ENCODE results near the gene KIF5C. TPM values are rescaled to one million over a fixed set of nuclear protein-coding genes. Genes with fewer than 3 reads are reported as not detected.
A peak's percentile ranks its signal among the peaks of the same experiment; 100 is the strongest.

KIF5C gene
- total RNA-seq, 1 experiment from 2014 or later = 24.0 TPM

- no peak for DNase-seq
Observed at GRCh38 chr2:148988337-148988736, 113.3 kb downstream of the KIF5C start.

DNA sequence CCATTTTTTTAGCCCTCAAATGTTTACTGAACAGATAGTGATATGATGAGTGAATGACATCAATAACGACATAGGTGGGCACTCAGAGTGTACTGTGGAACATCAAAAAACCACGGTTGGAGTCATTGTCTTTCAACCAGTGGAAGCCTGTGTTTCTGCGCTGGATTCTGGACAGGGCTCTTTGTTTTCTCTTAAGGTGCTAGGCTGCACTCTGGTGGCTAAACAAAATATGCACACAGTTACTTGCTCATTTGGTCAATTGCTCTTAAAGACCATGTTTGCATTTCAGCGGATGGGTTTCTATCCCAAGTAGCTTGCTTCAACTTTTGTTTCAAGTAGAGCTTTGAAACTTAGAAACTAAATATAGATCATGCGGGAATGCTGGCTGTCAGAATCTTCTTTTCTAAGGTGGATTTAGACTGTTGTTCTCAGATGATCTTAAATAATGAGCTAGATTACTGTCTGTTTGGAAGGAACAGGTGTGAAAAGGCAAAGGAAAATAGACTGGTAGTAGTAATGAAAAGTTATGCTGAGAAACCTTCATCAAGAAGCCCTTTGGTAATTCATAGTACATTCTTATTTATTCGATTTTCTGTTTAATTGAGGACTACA is 115.0 kb downstream of the KIF5C start:
- peaks cover 9% of the 10 kb centered on the region for H3K36me3 ChIP-seq (replicated peaks; ENCODE audit: control insufficient read depth, insufficient read depth, low read length)
- H3K4me3 ChIP-seq (ENCODE audit: insufficient read depth, low read depth, low read length) = no peak overlapping the region
- peak; percentile 68 for DNase-seq
- no peaks in the 10 kb centered on the region for H3K27me3 ChIP-seq (ENCODE audit: control insufficient read depth, insufficient read depth, low read length)

More at GRCh38 chr2:148988337-148988736, 113.3 kb downstream of the KIF5C start:
- peaks cover 4% of the 10 kb centered on the region for H3K36me3 ChIP-seq (replicated peaks; ENCODE audit: control insufficient read depth, insufficient read depth, low read length)
- H3K4me3 ChIP-seq (ENCODE audit: insufficient read depth, low read depth, low read length) = no peak overlapping the region
- H3K27me3 ChIP-seq (ENCODE audit: control insufficient read depth, insufficient read depth, low read length) = no peaks in the 10 kb centered on the region

DNA sequence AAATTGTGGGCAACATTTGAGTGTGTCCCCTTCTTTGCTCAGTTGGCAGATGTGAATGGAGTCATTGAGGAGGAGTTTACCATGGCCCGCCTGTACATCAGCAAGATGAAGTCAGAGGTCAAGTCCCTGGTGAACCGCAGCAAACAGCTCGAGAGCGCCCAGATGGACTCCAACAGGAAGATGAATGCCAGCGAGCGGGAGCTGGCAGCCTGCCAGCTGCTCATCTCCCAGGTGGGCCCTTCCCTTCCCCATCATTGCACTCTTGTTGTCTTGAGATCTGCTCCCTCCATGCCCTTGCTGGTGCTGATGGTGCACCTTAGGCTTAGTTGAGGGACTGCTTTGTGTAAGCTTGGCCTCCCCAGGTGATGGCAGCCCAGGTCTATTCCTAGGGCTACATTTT is 115.9 kb downstream of the KIF5C start:
- no peak for DNase-seq
- peaks cover 9% of the 10 kb centered on the region for H3K36me3 ChIP-seq (replicated peaks; ENCODE audit: control insufficient read depth, insufficient read depth, low read length)
- no peaks in the 10 kb centered on the region for H3K27me3 ChIP-seq (ENCODE audit: control insufficient read depth, insufficient read depth, low read length)
- no peak overlapping the region for H3K4me3 ChIP-seq (ENCODE audit: insufficient read depth, low read depth, low read length)

- no peak for DNase-seq
- Histone ChIP-seq H3K27me3 (ENCODE audit: control insufficient read depth, insufficient read depth, low read length) (no peaks in the 10 kb centered on the region), H3K4me3 (ENCODE audit: insufficient read depth, low read depth, low read length) (no peak overlapping the region), H3K36me3 (replicated peaks; ENCODE audit: control insufficient read depth, insufficient read depth, low read length) (peaks cover 9% of the 10 kb centered on the region)
Observed at GRCh38 chr2:148992448-148992847, 117.4 kb downstream of the KIF5C start.

DNA sequence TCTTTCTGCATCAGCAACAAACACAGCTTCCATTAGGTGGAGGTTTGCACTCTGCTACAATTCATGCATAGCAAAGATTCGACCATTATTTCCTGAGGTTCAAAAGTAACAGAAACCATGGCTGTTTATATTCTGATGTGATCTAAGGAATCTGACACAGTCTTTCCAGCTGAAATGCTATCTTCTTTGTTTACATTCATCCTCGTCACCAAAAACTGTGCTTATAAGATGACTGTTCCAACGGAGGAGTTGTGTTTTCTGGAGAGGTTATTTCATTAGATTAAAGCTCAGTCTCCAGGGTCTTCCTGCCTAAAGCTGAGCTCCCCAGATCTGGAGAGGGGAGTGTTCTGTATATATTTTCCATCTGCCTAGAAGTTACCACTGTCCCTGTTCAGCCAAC is 118.3 kb downstream of the KIF5C start:
- Histone ChIP-seq H3K27me3 (ENCODE audit: control insufficient read depth, insufficient read depth, low read length) (no peaks in the 10 kb centered on the region), H3K4me3 (ENCODE audit: insufficient read depth, low read depth, low read length) (no peak overlapping the region), H3K36me3 (replicated peaks; ENCODE audit: control insufficient read depth, insufficient read depth, low read length) (peaks cover 9% of the 10 kb centered on the region)
- no peak for DNase-seq

DNA sequence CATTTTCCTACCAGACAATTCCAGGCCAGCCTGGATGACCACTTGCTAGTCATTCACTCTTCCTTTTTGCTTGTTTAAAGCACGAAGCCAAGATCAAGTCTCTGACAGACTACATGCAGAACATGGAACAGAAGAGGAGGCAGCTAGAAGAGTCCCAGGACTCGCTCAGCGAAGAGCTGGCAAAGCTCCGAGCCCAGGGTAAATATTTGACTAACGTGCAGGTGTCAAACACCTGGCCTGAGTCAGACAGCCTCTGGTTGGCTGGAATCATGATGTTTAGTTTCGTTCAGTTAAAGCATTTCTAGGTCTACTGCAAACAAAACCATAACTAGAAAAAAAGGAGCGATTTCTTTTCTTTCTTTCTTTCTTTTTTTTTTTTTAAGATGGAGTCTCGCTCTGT is 119.3 kb downstream of the KIF5C start:
- Histone ChIP-seq H3K36me3 (replicated peaks; ENCODE audit: control insufficient read depth, insufficient read depth, low read length) (peaks cover 9% of the 10 kb centered on the region), H3K4me3 (ENCODE audit: insufficient read depth, low read depth, low read length) (no peak overlapping the region), H3K27me3 (ENCODE audit: control insufficient read depth, insufficient read depth, low read length) (no peaks in the 10 kb centered on the region)
- no peak for DNase-seq

- no peak for DNase-seq
- Histone ChIP-seq H3K4me3 (ENCODE audit: insufficient read depth, low read depth, low read length) (no peak overlapping the region), H3K36me3 (replicated peaks; ENCODE audit: control insufficient read depth, insufficient read depth, low read length) (peaks cover 11% of the 10 kb centered on the region), H3K27me3 (ENCODE audit: control insufficient read depth, insufficient read depth, low read length) (no peaks in the 10 kb centered on the region)
Observed at GRCh38 chr2:148996805-148997204, 121.8 kb downstream of the KIF5C start.

GRCh38 chr2:148998165-148998830 is 123.3 kb downstream of the KIF5C start:
- no peaks in the 10 kb centered on the region for H3K27me3 ChIP-seq (ENCODE audit: control insufficient read depth, insufficient read depth, low read length)
- H3K4me3 ChIP-seq (ENCODE audit: insufficient read depth, low read depth, low read length) = no peak overlapping the region
- no peak for DNase-seq
- peaks cover 20% of the 10 kb centered on the region for H3K36me3 ChIP-seq (replicated peaks; ENCODE audit: control insufficient read depth, insufficient read depth, low read length)

DNA sequence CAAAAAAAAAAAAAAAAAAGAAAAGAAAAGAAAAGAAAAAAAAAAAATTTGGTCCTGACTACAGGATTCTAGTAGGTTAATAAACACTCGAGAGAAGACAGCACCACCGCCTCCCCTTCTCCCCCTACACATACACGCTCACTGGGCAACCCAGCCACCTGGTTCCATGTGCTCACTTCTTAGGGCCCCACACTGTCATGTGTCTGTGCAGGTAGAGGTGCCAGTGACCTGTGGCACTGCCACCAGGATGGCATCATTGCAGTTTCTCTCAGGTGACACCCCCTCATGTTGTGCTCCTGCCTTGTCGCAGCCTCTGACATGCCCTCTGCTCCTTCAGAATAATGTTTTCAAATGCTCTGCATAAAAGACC is 123.8 kb downstream of the KIF5C start:
- no peaks in the 10 kb centered on the region for H3K27me3 ChIP-seq (ENCODE audit: control insufficient read depth, insufficient read depth, low read length)
- H3K4me3 ChIP-seq (ENCODE audit: insufficient read depth, low read depth, low read length) = no peak overlapping the region
- peaks cover 21% of the 10 kb centered on the region for H3K36me3 ChIP-seq (replicated peaks; ENCODE audit: control insufficient read depth, insufficient read depth, low read length)
- DNase-seq = no peak

DNA sequence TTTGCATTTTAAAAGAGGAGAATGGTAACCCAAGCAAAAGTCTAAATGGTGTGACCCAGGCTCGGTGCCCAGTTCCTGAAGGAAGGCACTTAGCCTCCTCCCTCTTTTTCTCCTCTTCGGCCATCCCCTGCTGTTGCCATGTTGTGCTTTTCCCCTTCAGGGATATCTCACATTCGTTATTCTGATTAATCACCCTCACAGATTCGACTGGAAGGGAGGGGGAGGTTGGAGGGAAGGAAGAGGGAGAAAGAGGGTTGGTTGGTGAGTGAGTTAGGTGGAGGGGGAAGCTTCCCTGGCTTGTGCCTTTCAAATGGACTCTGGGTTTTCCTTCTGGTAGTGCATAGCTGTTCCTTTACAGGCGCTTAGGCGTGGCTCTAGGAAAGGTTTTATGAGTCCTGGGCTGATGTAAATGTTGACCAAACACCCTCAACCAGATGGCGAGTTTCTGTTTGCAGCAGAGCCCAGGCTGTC is 124.5 kb downstream of the KIF5C start:
- no peak overlapping the region for H3K4me3 ChIP-seq (ENCODE audit: insufficient read depth, low read depth, low read length)
- H3K27me3 ChIP-seq (ENCODE audit: control insufficient read depth, insufficient read depth, low read length) = no peaks in the 10 kb centered on the region
- DNase-seq = no peak
- peaks cover 18% of the 10 kb centered on the region for H3K36me3 ChIP-seq (replicated peaks; ENCODE audit: control insufficient read depth, insufficient read depth, low read length)

- Histone ChIP-seq H3K4me3 (ENCODE audit: insufficient read depth, low read depth, low read length) (no peak overlapping the region), H3K36me3 (replicated peaks; ENCODE audit: control insufficient read depth, insufficient read depth, low read length) (peaks cover 17% of the 10 kb centered on the region), H3K27me3 (ENCODE audit: control insufficient read depth, insufficient read depth, low read length) (no peaks in the 10 kb centered on the region)
- DNase-seq = no peak
Observed at GRCh38 chr2:149000158-149000938, 125.3 kb downstream of the KIF5C start.

- H3K27me3 ChIP-seq (ENCODE audit: control insufficient read depth, insufficient read depth, low read length) = no peaks in the 10 kb centered on the region
- H3K36me3 ChIP-seq (replicated peaks; ENCODE audit: control insufficient read depth, insufficient read depth, low read length) = peaks cover 17% of the 10 kb centered on the region
- DNase-seq = no peak
- no peak overlapping the region for H3K4me3 ChIP-seq (ENCODE audit: insufficient read depth, low read depth, low read length)
Observed at GRCh38 chr2:149001496-149001895, 126.5 kb downstream of the KIF5C start.

GRCh38 chr2:149002378-149002890 is 127.4 kb downstream of the KIF5C start:
- Histone ChIP-seq H3K36me3 (replicated peaks; ENCODE audit: control insufficient read depth, insufficient read depth, low read length) (peaks cover 17% of the 10 kb centered on the region), H3K4me3 (ENCODE audit: insufficient read depth, low read depth, low read length) (no peak overlapping the region), H3K27me3 (ENCODE audit: control insufficient read depth, insufficient read depth, low read length) (no peaks in the 10 kb centered on the region)
- no peak for DNase-seq

- no peak overlapping the region for H3K4me3 ChIP-seq (ENCODE audit: insufficient read depth, low read depth, low read length)
- no peak for DNase-seq
- no peaks in the 10 kb centered on the region for H3K27me3 ChIP-seq (ENCODE audit: control insufficient read depth, insufficient read depth, low read length)
- peaks cover 17% of the 10 kb centered on the region for H3K36me3 ChIP-seq (replicated peaks; ENCODE audit: control insufficient read depth, insufficient read depth, low read length)
Observed at GRCh38 chr2:149002891-149003740, 128.1 kb downstream of the KIF5C start.

All from H7 (cell line).